ENCODE data around the gene LCN15.
"Not testable (repeated sequence)": the region's sequence is repeated elsewhere in the genome, so short reads cannot be mapped to it uniquely, and the experiment has no call there.

Gene LCN15, protein sequence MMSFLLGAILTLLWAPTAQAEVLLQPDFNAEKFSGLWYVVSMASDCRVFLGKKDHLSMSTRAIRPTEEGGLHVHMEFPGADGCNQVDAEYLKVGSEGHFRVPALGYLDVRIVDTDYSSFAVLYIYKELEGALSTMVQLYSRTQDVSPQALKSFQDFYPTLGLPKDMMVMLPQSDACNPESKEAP

DNA sequence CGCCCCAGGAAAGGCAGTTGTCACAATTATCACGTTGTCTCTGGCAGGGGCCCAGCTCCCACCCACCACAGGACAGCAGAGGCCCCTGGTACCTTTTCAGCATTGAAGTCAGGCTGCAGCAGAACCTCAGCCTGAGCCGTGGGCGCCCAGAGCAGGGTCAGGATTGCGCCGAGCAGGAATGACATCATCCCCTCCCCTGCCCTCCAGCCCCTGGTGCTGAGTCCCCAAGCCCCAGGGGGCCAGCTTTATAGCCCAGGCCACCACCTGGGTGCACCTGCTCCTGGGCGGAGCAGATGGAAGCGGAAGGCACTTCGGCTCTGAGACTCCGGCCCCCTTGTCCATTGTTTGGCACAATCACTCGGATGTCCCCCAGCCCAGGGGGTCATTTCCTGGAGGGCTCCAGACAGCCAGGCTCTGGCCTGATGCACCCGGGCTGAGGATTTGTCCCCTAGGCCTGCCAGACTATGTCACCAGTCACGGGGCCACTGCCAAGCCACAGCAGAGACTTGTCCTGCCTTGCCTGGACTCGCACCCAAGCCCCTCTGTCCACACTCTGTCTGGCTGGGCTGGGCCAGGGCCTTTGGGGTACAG, at the start of gene LCN15:
LCN15 (minus strand) TSS at position 218 of the 591 bp plus-strand sequence; CDS start at position 188, 30 bp downstream.
- no peak for DNase-seq (ENCODE audit: low spot score)

DNA sequence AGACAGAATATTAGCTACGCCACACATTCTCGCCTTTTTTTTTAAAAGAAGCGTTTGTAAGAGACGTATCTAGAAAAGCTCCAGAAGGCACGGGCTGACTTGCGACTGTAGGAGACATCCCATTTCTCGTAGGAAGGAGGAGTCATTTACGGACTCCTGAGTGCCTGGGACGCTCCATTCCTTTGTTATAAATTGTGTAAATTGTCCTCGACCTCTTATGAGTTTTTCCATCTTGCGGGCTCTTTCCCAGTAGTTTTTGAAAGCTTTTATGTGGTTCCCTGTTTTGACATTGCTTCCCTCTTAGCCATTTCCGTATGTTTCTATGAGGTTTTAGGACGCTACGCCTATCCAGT, 44.5 kb upstream of the LCN15 start:
- no peak for DNase-seq (ENCODE audit: low spot score)

DNA sequence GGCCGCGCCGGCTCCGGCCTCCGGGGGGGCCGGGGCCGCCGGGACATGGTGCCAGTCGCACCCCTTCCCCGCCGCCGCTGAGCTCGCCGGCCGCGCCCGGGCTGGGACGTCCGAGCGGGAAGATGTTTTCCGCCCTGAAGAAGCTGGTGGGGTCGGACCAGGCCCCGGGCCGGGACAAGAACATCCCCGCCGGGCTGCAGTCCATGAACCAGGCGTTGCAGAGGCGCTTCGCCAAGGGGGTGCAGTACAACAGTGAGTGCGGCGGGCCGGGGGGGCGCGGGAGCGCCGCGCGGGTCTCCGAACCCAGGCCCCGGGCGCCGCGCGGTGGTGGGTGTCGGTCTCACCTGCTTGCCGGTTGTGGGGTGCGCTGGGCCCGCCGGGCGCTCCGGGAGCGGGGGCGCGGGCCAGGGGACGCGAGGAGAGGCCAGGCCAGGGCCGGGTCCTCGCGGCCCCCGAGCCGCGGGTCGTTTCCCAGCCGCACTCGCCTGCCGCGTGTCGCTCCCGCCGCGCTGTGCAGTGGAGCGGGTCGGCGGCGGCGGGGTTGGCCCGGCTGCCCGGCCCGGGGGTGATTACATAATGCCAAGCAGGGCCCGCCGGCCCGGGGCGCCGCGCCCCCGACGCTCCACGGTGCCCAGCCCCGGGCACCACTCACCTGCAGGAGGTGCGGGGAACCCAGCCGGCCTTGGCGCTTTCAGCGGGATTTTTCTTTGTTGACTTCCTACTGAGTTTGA, 43.9 kb upstream of the LCN15 start:
- no peak for DNase-seq (ENCODE audit: low spot score)

DNA sequence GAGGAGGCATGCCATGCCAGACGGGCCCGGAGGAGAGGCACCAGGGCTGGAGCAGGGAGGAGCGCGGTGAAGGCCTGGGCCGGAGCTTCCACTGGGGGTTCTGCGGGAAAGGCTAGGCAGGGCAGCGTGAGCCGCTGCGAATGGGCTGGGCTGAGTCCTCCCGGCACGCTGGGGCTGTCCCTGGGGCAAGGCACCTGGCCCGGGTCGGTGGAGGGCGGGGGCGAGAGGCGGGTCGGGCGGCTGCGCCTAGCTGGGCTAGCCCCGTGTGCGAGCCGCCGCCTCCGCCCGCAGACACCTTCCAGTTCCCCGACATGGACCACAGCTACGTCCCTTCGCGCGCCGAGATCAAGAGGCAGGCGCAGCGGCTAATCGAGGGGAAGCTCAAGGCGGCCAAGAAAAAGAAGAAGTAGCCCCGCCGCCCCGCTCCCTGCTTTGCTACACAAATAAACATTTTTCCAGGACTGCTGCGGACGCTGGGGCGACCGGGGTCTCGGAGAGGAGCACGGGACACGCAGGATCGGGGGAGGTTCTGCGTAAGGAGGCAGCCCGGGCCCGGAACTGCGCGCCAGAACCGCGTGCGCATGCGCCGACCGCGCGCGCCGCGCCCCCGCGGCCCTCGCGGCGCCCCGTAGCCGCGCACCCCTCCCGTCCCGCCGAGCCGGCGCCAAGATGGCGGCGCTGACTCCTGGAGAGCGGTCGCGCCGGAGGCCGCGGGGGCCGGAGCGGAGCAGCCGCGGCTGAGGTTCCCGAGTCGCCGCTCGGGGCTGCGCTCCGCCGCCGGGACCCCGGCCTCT, 43.2 kb upstream of the LCN15 start, which contains the start of gene RABL6:
RABL6 (plus strand) TSS at position 668 of the 794 bp plus-strand sequence. CDS start 249 bp downstream, outside the sequence.
- peak; percentile 84 for DNase-seq (ENCODE audit: low spot score)

DNA sequence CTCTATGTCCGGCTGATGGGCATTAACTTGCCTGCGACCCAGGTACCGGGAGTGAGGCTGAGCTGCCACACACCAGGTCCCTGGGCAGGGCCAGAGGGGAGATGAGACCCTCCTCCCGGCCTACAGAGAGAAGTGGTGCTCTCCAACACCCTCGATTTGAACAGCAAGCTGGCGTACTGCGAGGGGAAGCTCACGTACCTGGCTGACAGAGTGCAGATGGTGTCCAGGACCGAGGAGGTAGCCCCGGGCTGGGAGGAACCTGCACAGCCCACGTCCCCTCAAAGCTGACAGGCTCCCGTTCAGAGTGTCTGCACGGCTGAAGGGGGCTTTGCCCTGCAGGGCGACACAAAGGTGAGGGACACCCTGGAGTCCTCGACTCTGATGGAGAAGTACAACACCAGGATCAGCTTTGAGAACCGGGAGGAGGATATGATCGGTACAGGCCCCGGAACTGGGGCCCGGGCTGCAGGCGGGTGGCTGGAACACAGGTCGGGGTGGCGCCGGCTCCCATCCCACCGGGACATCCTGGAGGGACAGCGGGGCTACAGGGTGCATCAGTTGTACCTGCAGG, 42.4 kb upstream of the LCN15 start:
- no peak for DNase-seq (ENCODE audit: low spot score)

DNA sequence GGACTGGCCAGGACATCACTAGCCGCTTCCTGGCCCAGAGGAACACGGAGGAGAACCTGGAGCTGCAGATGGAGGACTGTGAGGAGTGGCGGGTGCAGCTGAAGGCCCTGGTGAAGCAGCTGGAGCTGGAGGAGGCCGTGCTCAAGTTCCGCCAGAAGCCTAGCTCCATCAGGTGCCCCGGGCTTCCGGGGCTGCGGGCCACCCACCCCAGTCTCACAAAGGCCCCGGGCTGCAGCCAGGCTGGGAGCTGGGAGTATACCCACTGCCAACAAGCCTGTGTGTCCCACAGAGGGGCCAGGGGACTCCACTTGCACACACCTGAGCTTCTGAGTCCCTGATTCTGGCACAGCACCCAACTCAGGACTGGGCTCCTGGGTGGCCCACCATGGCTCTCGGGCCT, 41.7 kb upstream of the LCN15 start:
- DNase-seq (ENCODE audit: low spot score) = no peak

DNA sequence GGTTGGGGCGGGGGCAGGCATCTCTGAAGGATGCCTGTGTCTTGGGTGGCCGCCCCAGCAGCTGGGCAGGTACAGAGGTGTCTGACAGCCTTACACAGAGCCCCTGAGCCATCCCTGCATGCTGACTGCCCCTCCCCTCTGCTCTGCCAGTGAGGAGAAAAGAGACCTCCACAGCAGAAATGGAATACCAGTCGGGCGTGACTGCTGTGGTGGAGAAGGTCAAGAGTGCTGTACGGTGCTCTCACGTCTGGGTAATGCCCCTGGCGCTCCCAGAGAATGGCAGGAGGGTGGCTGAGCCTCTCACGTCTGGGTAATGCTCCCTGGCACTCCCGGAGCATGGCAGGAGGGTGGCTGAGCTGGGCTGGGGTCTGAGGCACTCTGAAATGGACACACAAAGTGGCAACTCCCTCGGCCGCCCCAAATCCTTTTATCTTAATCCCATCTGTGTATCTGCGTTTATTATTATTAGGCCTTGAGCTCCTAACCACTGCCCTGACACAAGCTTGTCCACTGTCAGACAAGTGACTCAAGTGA, 41.0 kb upstream of the LCN15 start:
- DNase-seq (ENCODE audit: low spot score) = no peak

DNA sequence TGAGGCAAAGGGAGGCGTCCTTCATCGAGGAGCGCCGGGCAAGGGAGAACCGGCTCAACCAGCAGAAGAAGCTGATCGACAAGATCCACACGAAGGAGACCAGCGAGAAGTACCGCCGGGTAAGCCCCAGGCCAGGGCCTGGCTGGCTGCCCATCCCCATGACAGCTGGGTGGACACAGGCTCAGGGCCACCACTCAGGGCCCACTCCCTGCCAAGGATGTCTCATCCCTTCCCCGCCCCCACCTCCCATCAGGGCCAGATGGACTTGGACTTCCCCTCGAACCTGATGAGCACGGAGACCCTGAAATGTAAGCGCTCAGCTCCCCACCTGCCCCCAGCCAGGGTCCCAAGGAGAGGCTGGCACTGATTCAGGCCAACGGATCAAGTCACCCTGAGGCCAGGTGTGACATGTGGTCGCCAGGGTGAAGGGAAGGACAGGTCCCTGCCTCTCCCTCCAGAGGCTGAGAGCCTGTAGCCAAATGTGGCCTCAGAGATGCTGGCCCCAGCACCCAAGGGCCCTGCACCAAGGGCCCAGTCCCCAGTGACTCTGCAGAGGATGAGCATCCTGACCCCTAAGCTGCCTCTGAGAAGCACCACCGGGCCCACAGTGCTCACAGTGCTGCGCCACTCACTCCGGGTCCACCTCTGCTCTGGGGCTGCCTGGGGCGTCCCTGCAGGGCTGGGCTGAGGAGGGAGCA, 40.3 kb upstream of the LCN15 start:
- no peak for DNase-seq (ENCODE audit: low spot score)

DNA sequence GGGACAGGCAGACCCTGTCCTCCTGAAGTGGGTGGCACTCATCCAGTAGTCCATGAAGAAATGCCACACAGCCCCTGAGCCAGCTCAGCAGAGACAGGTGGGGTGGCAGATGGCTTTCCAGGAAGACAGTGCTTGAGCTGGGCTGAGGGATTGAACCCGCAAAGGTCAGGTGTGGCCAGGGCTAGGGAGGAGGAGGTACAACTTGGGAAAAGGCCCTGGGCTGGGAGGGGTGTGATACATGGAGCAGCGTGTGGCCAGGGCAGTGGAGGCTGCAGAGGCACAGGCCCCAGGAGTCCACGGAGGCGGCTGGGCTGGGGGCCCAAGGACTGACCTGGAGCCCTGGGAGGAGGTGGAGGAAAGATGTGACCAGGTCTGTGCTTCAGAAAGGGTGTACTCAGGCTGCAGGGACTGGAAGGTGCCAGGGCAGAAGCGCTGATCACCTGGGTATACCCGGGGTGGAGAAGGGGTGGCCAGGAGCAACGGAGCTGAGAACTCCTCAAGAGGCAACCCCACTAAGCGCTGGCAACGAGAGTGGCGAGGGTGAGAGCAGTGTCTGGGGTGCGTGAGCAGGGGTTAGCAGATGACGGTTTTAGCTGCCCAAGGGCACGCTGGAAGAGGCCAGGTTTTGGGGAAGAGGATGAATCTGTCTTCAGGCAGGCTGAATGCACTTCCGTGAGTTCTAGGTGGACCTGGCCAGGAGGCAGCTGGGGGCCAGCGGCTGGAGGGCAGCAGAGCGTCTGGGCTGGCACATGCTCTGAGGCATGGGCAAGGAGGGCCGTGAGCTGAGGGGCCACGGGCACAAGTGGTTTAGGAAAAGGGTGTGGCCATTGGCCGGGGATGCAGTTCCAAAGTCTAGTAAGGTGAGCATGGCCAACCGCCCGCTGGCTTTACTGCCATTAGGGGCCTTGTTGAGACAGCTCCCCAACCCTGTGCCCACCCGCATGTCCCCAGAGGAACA, 39.5 kb upstream of the LCN15 start:
- DNase-seq (ENCODE audit: low spot score) = no peak

DNA sequence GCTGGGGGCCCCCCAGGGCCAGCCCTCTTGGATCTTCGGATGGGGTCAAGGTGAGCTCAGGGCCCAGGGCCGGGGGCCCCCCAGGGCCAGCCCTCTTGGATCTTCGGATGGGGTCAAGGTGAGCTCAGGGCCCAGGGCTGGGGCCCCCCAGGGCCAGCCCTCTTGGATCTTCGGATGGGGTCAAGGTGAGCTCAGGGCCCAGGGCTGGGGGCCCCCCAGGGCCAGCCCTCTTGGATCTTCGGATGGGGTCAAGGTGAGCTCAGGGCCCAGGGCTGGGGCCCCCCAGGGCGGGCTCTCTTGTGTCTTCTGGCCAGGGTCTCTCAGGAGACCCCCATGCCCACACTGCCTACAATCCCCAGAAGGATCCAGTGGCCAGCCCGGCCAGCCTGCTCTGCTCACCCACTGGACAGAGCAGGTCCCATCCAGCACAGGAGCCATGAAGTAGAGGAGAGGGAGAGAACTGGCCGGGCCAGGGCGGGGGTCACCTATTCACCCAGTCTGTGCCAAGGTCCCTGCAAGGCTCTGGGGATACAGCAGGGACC, 38.8 kb upstream of the LCN15 start:
- not testable (repeated sequence) for DNase-seq (ENCODE audit: low spot score)

DNA sequence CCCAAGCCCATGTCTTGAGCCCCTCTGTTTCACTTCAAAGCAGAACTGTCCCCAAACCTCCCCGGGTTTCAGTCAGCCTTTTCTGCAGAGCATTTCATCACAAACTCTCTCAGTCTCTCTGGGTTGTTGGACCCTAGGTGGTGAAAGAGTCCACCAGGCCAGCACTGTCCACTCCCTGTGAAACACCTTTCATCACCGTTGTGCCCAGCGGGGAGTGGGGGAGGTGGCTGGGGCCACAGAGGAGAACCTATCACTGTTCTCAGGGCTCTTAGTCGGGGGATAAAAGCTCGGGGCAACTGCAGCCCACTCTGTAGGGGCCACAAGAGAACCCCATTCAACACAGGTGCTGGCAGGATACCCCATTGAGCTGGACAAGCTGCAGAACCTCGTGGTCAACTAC, 38.0 kb upstream of the LCN15 start:
- DNase-seq (ENCODE audit: low spot score) = no peak

DNA sequence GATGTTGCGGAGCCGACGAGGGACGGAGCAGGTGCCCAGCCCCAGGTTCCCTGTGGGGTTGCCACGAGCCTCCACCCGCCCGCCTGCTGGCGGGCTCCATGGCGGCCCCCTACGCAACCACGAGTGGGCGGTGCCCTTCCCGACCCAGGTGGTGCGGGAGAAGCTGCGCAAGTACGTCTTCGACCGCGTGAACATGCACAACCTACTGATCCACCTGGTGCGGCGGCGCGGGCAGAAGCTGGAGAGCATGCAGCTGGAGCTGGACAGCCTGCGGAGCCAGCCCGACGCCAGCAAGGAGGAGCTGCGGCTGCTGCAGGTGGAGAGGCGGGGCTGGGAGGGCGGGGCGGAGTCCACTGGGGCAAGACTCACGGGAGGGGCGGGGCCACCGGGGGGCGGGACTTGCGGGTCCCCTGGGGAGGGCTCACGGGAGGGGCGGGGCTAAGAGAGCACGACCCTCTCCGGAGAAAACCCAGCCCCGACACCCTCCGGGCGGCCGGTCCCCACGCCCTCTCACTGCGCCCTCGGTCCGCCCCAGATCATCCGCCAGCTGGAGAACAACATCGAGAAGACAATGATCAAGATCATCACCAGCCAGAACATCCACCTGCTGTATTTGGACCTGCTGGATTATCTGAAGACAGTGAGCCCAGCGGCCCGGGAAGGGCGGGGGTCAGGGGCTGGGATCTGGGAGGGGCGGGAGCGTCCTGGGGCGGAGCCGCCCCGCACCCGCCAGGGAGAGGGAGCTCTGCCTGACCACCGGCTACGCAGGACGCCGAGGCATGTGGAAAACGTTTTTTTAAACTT, 35.7 kb upstream of the LCN15 start:
- peak; percentile 80 for DNase-seq (ENCODE audit: low spot score)

DNA sequence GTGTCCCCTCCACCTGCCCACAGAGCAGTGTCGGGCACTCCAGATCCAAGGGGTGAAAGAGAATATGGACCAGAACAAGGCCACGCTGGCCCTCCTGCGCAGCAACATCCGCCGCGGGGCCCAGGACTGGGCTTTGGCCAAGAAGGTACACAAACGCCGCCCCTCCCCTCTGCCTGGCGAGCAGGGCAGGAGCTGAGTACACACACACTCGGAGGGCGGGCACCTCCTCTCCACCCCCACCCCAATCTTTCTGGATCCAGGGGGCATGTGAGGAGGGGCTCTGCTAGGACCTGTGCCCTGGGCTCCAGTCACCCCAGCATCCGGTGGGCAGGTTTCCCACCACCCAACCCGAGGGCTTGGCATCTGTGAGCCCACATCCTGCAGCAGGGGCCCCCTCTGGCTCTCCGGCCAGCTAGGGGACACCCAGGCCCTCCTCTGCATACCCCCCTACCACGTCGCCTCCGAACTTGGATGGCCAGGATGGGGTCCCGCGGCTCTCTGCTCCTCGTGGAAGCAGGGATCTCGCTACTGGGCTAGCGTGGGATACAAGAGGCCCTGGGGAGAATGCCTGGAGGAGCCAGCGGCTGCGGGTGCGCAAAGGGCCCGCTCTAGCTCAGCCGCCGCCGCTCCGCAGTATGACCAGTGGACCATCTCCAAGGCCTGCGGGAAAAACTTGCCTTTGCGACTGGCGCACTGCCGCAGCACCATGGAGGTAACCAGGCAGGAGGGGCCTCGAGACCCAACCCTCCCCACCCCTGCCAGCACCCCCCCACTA, 34.9 kb upstream of the LCN15 start:
- no peak for DNase-seq (ENCODE audit: low spot score)

DNA sequence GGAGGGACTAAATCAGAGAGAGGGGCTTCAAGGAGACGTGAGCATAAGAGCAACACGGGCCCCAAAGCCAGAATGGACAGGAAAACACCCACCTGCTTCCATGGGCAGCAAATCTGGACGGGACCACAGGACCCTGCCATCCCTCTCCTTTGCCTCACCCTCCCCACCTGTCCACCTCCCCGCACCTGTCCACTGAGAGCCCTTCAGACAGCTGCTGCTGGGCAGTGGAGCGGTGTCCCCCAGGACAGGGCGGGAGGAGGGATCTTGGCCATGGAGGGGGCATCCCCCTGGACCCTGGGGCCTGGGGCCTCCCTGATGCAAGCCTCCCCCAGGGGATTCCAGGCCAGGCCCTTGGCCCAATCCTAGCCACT, 34.4 kb upstream of the LCN15 start:
- no peak for DNase-seq (ENCODE audit: low spot score)

DNA sequence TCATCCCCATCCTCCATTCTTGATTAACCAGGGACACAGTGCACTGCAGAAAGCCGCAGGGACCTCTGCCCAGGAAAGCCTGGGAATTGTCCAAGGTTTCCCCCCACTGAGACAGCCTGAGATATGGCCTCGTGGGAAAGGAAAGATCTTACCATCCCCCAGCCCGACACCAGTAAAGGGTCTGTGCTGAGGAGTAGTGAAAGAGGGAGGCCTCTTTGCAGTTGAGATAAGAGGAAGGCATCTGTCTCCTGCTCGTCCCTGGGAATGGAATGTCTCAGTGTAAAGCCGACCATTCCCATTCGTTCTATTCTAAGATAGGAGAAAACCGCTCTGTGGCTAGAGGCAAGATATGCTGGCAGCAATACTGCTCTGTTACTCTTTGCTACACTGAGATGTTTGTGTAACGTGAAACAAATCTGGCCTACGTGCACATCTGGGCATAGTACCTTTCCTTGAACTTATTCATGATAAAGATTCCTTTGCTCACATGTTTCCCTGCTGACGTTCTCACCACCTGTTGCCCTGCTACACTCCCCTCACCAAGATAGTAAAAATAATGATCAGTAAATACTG, 32.5 kb upstream of the LCN15 start:
- not testable (repeated sequence) for DNase-seq (ENCODE audit: low spot score)

DNA sequence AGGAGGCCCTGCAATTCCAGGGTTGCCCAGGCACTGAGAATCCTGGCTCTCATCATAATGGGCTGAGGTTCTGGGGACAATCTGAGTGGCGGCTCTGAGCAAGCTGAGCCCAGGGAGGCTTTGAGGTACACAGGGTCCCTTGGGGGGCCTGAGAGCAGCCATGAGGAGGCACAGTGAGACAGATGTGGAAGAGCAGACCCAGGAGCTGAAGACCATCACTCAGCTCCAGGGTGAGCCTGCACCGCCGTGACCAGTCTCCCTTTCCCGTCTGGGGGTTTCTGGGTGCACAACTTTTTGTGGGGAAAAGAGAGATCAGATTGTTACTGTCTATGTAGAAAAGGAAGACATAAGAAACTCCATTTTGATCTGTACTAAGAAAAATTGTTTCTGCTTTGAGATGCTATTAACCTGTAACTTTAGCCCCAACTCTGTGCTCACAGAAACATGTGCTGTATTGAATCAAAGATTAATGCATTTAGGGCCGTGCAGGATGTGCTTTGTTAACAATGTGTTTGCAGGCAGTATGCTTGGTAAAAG, 32.0 kb upstream of the LCN15 start, which contains the start of gene CCDC183:
CCDC183 (plus strand) TSS at position 101 of the 537 bp plus-strand sequence; CDS start at position 161, 60 bp downstream.
- no peak for DNase-seq (ENCODE audit: low spot score)

DNA sequence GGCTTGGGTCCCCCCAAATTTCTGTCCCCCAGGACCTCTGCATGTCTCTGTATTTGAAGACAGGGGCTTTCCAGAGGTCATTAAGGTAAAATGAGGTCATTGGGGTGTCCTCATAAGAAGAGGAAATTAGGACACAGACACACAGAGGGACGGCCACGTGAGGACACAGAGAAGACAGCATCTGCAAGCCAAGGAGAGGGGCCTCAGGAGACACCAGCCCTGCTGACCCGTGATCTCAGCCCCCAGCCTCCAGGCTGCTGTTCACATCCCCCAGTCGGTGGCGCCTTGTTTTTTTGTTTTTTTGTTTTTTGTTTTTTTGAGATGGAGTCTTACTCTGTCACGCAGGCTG, 30.7 kb upstream of the LCN15 start:
- no peak for DNase-seq (ENCODE audit: low spot score)
